Activated B cell treated with CpG ODN at 0.5 μM for 24 hours (primary cell): Measurements from ENCODE around the gene UQCC2. TPM values are rescaled to one million over a fixed set of nuclear protein-coding genes. Genes with fewer than 3 reads are reported as not detected.

Experiments
- ATAC-seq: fragments of 200-7000 bp; cut with Tn5 transposase; one replicate; pipeline ENCODE4 v1.10.0; 2021; ENCODE audit warnings: low read depth, mild to moderate bottlenecking, moderate library complexity
- CTCF ChIA-PET: fragments of 350-600 bp; sonication (Branson Sonifier 250); formaldehyde crosslinking; loops from one replicate; lab custom pipeline; 2021; ENCODE audit warnings: antibody characterized with exemption; lab: Charles Lee
- POLR2A ChIA-PET: fragments of 350-600 bp; sonication (Branson Sonifier 250); formaldehyde crosslinking; loops from one replicate; lab custom pipeline; 2021; ENCODE audit warnings: antibody characterized with exemption; lab: Charles Lee
- DNase-seq: peaks from one replicate; pipeline ENCODE4 v3.0.0; 2022
- H3K27ac Mint-ChIP-seq: one replicate; pipeline ENCODE4 v1.8.0; 2020; ENCODE audit warnings: mixed read lengths
- H3K27me3 Mint-ChIP-seq: one replicate; pipeline ENCODE4 v1.8.0; 2021; ENCODE audit warnings: mixed read lengths
- H3K36me3 Mint-ChIP-seq: one replicate; pipeline ENCODE4 v1.8.0; 2021; ENCODE audit warnings: low read depth, mixed read lengths
- H3K4me1 Mint-ChIP-seq: one replicate; pipeline ENCODE4 v1.8.0; 2021; ENCODE audit warnings: mixed read lengths
- H3K4me3 Mint-ChIP-seq: one replicate; pipeline ENCODE4 v1.8.0; 2020; ENCODE audit warnings: mild to moderate bottlenecking, mixed read lengths
- H3K9me3 Mint-ChIP-seq: one replicate; pipeline ENCODE4 v1.8.0; 2020; ENCODE audit warnings: mixed read lengths
- intact Hi-C: fragments of 100-400 bp; cut with micrococcal nuclease; formaldehyde crosslinking; loops from one replicate; pipeline ENCODE4 v1.15.1; 2024
- total RNA-seq: library from RNA; stranded (reverse); gene quantifications from 2 replicates; pipeline ENCODE4 v1.2.3, GENCODE V29; 2022
- TF ChIP-seq, protein P1 (sequence below): fragments of 200-600 bp; IDR thresholded peaks from one replicate; pipeline ENCODE4 v1.8.0; 2022; ENCODE audit warnings: antibody characterized with exemption, mild to moderate bottlenecking

UQCC2 gene
- total RNA-seq, 1 donor from 2014 or later = 26.2 TPM

DNA sequence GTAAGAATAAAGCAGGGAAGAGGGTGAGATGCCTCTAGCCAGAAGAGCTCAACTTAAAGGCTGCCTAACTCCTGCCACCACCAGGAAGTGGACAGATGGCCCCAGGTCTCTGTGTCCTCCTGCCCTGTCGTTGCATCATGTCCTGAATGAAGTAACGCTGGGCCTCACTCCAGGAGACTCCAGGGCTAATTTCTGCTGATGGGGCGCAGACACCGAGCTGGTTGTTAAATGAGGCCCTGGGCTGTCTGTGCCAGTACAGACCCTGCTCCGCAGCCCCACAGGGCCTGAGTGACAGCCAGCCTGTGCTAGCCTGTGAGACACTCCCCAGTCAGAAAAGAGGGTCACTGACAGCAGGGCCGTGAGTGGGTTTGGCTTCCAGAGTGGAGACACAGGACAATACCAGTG lies 28.7 kb upstream of the UQCC2 start:
- H3K36me3 Mint-ChIP-seq = no peaks in the 10 kb centered on the region
- H3K9me3 Mint-ChIP-seq = no peaks in the 10 kb centered on the region
- no peak for DNase-seq
- H3K27ac Mint-ChIP-seq = no peak overlapping the region
- CTCF ChIA-PET = no interaction called here
- POLR2A ChIA-PET = no interaction called here
- peaks cover 11% of the 10 kb centered on the region for H3K27me3 Mint-ChIP-seq
- TF ChIP-seq, protein P1, sequence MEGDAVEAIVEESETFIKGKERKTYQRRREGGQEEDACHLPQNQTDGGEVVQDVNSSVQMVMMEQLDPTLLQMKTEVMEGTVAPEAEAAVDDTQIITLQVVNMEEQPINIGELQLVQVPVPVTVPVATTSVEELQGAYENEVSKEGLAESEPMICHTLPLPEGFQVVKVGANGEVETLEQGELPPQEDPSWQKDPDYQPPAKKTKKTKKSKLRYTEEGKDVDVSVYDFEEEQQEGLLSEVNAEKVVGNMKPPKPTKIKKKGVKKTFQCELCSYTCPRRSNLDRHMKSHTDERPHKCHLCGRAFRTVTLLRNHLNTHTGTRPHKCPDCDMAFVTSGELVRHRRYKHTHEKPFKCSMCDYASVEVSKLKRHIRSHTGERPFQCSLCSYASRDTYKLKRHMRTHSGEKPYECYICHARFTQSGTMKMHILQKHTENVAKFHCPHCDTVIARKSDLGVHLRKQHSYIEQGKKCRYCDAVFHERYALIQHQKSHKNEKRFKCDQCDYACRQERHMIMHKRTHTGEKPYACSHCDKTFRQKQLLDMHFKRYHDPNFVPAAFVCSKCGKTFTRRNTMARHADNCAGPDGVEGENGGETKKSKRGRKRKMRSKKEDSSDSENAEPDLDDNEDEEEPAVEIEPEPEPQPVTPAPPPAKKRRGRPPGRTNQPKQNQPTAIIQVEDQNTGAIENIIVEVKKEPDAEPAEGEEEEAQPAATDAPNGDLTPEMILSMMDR = no peak
- ATAC-seq = no peak
- intact Hi-C loops = no loop called here
- H3K4me3 Mint-ChIP-seq = no peak overlapping the region
- peaks cover 2% of the 10 kb centered on the region for H3K4me1 Mint-ChIP-seq

DNA sequence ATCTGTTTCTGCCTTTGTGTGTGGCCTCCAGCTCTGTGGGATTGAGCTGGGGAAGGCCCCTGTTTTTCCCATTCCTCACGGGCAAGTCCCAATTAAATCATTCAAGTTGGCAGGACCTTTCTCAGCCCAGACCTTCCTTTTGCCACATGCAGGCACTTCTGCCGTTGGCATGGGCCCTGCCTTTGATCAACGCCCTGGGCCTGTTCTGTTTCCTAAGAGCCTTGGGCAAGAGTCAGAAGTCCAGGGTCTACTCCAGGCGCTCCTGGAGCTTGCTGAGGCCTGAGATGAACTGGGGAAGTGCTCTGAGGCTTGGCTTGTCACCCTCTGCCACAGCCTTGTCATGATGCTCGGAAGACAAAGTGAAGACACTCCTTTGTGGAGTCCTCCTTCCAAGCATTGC lies 28.1 kb upstream of the UQCC2 start:
- intact Hi-C loops = no loop called here
- ATAC-seq = no peak
- ChIA-PET CTCF (no interaction called here), POLR2A (no interaction called here)
- Mint-ChIP-seq H3K9me3 (no peaks in the 10 kb centered on the region), H3K4me1 (peaks cover 2% of the 10 kb centered on the region), H3K27me3 (peaks cover 11% of the 10 kb centered on the region), H3K4me3 (no peak overlapping the region), H3K27ac (no peak overlapping the region), H3K36me3 (no peaks in the 10 kb centered on the region)
- no peak for DNase-seq
- TF ChIP-seq, protein P1 = no peak

DNA sequence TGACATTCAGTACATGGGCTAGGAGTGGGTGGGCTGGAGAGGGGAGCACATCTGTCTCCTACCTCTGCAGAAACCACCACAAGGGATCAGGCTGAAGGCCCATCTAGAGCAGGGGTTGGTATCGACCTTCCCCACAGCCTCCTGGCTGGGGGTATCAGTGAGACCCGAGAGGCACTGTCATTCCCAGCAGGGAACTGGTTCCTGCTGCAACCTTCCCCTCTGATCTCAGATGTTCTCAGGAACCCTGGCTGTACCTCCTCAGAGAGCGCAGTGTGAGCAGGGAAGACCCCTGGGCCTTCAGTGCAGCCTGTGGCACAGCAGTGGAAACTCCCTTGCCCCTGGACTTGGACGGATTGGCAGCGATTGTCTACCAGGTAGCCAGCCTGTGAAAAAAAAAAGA lies 27.4 kb upstream of the UQCC2 start:
- Mint-ChIP-seq H3K36me3 (no peaks in the 10 kb centered on the region), H3K4me1 (no peaks in the 10 kb centered on the region), H3K9me3 (no peaks in the 10 kb centered on the region), H3K27ac (no peak overlapping the region), H3K27me3 (peaks cover 8% of the 10 kb centered on the region), H3K4me3 (no peak overlapping the region)
- ChIA-PET CTCF (no interaction called here), POLR2A (no interaction called here)
- intact Hi-C loops = no loop called here
- DNase-seq (no peak), ATAC-seq (no peak)
- TF ChIP-seq, protein P1 = no peak

DNA sequence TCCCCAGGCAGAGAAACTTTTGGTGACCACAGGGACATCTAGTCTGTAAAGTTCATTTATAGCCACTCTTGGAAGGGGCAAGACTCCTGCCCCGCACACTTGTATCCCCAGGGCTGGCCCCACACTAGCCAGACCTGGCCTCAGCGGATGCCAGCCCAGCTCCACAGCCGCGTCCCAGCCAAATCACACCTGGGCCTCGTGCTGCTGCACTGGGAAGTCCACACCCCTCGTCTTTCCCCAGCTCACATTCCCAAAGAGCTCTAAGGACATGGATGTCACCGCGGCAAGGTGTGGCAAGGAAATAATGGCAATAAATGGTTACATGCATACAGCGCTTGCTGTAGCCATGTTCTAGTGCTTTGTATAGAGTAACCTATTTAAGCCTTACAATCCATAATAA lies 26.7 kb upstream of the UQCC2 start:
- Mint-ChIP-seq H3K27me3 (peaks cover 8% of the 10 kb centered on the region), H3K9me3 (no peaks in the 10 kb centered on the region), H3K27ac (no peak overlapping the region), H3K4me1 (no peaks in the 10 kb centered on the region), H3K36me3 (no peaks in the 10 kb centered on the region), H3K4me3 (no peak overlapping the region)
- no peak for DNase-seq
- no peak for ATAC-seq
- TF ChIP-seq, protein P1 = no peak
- ChIA-PET POLR2A (no interaction called here), CTCF (no interaction called here)
- intact Hi-C loops = no loop called here

DNA sequence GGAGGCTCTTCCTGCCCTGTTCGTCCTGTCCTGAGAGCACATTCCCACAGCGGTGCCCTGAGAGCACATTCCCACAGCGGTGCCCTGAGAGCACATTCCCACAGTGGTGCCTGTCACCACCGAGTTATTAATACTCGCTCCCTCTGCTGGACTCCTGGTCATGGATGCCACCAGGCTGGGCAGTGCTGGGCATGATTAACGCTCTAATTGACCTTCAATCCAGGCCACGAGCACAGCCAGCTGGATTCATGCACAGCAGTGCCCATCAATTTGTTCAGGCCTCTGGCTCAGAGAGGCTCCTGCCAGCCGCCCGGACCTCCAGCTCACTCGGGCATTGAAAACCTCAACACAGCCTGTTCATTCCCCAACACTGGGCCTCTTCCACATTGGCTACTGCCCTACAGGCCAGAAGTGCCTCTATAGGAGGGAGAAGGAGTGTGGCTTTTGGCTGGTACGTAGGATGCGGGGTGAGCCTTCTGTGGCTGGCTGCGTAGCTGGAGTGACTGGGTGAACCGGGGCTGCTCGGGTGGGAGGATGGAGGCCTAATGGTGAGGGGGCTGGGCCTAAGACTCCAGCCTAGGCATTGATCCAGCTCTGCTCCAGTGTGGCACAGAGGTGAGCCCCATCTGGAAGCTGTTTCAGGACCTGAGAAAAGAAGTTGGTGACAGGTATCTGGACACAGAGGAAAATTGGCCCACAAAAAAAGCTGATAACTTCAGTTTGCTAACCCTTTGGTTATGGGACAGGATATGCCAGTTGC lies 25.9 kb upstream of the UQCC2 start:
- H3K27me3 Mint-ChIP-seq = peaks cover 3% of the 10 kb centered on the region
- DNase-seq = no peak
- ChIA-PET CTCF (no interaction called here), POLR2A (no interaction called here)
- no peaks in the 10 kb centered on the region for H3K4me1 Mint-ChIP-seq
- no peak overlapping the region for H3K27ac Mint-ChIP-seq
- H3K4me3 Mint-ChIP-seq = no peak overlapping the region
- intact Hi-C loops = no loop called here
- no peak for ATAC-seq
- no peaks in the 10 kb centered on the region for H3K9me3 Mint-ChIP-seq
- no peaks in the 10 kb centered on the region for H3K36me3 Mint-ChIP-seq
- TF ChIP-seq, protein P1 = no peak
